Measurements from ENCODE around the gene BORCS6. TPM values are rescaled to one million over a fixed set of nuclear protein-coding genes. Genes with fewer than 3 reads are reported as not detected.
"Not testable (repeated sequence)": the region's sequence is repeated elsewhere in the genome, so short reads cannot be mapped to it uniquely, and the experiment has no call there.

The BORCS6 gene
- total RNA-seq: 7.7 TPM

DNA sequence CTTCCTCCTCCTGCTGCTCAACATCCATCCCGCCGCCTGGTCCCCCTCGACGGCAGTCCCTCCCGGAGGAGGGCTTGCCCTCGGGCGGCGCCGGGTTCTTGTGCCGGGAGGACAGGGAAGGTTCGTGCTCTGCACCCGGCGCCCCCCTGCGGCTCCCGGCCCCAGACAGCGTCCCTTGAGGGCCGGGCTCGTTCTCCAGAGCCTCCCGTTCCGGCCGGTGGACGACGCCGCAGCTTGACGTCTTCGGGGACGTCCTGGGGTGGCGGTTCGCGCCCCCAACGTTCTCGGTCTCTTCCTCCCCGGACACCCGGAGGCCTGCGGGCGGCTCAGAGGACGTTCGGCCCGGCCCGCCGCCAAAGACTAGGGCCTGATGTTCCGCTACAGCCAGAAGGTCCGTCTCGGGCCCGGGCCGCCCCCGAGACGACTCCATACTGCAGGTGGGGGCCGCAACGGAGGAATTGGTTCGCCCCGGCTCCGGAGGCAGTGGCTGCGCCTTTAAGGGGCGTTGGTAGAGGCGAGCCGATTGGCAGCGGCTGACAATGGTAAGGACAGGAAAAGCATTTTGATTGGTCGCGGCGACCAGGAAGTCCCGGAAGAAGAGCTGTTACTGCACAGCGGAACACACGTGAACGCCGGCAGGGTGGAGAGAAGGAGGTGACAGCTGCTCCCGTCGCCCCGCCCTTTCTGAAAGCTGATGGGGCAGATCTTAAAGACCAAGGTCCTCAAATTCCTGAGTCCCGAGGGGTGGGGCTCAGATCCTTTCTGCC is at the start of gene BORCS6:
TSS of gene BORCS6 (minus strand) at position 470 of the 767 bp plus-strand sequence. CDS start at position 430, 40 bp downstream.
- FAIRE-seq (no peak), DNase-seq (ENCODE audit: low spot score in 2 of 2) (peak; percentile 88 to 93)

DNA sequence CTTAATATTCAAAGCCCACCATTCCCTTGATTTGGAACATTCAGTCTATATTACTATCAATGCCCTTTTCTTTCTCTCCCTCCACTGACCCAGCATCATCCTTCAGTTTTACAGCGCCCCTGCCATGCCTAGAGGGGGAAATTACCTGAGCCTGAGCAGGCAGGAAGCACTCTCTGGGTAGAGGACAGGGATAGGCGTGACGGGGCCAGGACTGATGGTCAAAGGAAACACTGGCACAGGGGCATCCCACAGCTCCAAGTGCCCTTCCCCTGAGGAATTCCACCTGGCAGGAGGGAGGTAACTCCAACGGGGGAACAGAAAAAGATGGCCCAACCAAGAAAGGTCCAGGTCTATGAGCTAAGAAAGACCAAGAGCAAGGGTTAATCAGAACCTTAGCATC is 47.9 kb upstream of the BORCS6 start:
- FAIRE-seq: no peak

DNA sequence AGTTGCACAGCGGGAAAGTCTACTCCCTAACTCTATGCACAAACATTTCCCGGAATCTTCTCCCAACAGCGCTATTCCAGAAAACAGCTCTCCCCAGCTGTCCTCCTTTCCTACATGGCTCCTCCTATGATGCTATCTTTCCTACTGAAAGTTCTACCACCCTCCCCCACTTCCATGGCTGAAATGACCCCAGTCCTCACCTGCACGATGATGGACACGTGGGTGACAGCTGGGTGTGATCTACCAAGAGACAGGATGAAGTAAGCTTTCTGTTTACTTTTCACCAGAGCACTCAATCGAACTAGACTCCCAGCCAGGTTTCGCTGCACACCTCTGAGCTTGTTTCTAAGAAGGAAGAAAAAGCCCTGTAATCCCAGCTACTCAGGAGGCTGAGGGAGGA is 47.2 kb upstream of the BORCS6 start:
- FAIRE-seq (no peak), DNase-seq (ENCODE audit: low spot score in 2 of 2) (no peak)

More for the DNA sequence above, 47.9 kb upstream of the BORCS6 start:
- DNase-seq (ENCODE audit: low spot score in 2 of 2): no peak

DNA sequence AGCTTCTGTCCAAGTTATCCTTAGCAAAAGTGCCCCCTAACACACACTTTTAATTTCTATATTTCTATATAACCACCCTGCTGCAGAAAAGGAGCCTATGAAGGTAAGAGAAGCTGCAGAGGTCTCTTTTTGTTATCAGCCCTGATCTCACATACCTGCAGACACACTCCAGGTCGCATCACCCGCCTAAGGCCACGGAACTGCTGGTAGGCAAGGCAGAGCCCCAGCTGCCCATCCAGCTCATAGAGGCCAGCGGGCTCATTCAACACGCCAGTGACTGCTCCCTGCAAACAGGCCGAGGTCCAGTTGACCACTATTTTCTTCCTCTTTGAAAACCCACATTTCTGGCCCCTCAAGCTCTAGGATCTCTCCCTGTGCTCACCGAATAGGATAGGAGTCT is 45.7 kb upstream of the BORCS6 start:
- FAIRE-seq (no peak), DNase-seq (ENCODE audit: low spot score in 2 of 2) (no peak)

DNA sequence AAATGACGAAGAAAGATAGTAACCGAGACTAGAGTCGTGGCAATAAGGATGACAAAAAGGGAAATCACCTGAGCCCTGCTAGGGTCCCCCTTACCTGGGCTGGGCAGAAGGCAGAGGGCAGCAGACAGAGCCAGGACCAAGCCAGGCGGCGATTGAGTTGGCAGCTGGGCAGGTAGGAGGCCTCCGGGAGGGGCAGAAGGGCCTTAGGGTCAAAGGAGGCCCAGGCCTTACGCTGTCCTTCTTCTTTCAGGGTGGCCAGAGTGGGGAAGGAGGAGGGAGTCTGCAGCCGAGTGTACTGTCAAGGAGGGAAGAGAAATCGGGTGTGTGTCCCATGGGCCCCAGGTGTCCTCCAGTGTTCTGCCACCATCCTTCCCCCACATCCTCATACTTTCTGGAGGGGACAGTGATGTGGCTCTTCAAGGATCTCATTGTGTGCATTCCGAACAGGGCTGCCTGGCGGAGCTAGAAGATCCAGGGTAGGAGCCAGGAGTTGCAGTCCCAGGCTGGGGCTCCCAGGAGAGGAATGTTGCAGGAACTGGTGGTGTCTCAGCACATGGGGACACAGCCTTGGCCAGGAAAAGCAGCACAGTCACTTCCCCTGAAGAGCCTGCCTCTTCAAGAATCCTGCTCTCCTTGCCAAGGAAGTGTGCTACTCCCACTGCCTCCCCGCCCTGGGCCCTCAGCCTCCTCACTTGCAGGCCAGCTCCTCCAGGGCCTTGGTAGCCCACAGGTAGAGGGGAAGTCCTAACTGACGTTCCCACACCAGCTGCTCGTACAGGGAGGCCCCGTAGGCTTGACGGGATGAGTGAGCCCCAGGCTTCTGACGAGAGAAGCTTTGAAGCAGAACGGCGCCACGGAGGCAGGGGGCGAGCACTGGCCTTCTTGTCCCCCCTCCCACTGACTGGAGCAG is 44.6 kb upstream of the BORCS6 start:
- FAIRE-seq (no peak), DNase-seq (ENCODE audit: low spot score in 2 of 2) (no peak)

DNA sequence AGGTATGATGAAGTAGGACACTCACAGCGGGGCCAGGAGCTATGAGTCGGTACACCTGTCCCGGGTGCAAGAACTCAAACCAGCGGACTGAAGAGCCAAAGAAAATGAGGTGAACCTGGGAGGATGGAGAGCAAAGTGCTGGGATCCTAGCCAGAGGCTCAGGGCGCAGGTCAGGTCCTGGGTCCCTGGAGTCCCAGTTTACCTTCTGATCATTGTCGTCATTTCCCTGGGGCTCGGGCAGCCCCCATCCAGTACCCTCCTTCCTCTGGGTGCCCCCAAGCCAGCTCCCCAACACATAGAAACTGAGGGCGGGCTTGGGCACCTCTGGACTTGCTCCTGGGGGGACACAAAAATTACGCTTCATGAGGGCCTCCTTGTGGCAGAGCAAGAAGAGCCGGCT is 41.7 kb upstream of the BORCS6 start:
- FAIRE-seq (no peak), DNase-seq (ENCODE audit: low spot score in 2 of 2) (no peak)

DNA sequence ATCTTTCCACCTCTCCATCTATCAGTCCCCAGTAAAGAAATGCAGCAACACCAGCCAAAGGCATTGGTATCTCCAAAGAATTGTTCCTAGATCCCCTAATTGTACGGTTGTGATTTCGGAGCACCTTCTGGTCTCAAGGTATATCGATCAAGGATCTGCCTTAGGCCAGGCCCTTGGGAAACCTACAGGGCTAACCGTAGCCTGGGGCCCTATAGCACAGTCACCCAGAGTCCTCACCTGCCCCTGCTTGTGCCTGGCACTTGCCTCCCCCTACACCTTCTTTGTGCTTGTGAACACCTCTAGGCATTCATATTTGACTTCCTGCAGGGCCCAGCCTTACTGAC is 37.2 kb upstream of the BORCS6 start:
- no peak for DNase-seq (ENCODE audit: low spot score in 2 of 2)
- no peak for FAIRE-seq

DNA sequence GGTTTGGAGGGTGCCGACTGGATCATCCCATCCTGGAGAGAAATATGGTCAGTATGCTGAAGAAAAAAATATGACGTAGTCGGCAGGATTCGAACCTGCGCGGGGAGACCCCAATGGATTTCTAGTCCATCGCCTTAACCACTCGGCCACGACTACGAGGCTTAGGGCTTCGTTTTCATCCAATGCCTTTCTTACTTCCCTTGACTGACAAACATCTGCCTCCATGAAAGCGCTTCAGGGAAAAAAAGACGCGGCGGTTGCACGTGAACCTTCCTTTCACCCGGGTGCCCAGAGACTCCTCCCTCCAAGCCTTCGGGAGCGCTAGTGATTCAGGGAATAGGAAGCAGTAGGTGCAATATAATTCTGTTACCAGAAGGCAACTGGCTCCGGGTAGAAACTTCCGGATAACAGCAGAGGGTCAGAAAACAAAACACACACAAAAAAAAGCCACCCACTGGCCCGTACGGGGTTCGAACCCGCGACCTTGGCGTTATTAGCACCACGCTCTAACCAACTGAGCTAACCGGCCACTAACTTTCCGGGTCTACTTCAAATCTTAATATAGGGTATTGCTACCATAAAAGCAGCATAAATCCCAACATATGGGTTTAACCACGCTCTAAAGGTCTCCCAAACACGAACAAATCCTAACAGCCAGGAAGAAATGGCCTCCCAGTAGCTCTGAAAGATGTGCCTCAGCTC is 36.7 kb upstream of the BORCS6 start:
- FAIRE-seq (no peak), DNase-seq (ENCODE audit: low spot score in 2 of 2) (peak; percentile 50 to 68)

DNA sequence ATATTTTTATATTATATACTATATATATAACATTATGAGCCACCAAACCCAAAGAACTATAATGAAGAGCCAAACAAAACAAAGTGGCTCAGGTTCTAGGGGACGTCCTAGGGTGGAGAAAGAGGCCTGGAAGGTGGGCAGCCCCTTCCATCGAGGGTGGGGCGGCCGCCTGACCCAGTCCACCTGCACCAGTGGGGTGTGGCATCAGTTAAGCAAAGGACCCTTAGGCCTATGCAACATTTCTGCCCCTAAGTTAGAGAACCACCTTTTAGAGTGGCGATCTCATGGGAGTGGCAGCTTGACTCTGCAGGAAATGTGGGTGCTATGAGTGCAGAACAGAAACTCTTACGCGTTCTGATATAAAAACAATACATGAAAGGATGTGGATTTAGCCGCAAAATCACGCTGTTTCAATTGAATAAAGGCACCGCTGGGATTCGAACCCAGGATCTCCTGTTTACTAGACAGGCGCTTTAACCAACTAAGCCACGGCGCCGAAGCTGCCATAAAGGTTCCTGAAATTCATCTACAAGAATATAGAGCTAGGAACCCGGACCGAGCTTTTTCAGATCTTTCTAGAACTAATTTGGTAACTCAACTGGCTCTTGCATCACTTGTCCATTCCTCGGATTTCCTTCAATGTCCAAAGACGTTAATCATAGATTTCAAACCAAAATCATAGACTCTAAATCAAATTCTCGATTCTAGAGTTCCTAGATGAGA is 36.0 kb upstream of the BORCS6 start:
- DNase-seq (ENCODE audit: low spot score in 2 of 2): no peak
- no peak for FAIRE-seq

DNA sequence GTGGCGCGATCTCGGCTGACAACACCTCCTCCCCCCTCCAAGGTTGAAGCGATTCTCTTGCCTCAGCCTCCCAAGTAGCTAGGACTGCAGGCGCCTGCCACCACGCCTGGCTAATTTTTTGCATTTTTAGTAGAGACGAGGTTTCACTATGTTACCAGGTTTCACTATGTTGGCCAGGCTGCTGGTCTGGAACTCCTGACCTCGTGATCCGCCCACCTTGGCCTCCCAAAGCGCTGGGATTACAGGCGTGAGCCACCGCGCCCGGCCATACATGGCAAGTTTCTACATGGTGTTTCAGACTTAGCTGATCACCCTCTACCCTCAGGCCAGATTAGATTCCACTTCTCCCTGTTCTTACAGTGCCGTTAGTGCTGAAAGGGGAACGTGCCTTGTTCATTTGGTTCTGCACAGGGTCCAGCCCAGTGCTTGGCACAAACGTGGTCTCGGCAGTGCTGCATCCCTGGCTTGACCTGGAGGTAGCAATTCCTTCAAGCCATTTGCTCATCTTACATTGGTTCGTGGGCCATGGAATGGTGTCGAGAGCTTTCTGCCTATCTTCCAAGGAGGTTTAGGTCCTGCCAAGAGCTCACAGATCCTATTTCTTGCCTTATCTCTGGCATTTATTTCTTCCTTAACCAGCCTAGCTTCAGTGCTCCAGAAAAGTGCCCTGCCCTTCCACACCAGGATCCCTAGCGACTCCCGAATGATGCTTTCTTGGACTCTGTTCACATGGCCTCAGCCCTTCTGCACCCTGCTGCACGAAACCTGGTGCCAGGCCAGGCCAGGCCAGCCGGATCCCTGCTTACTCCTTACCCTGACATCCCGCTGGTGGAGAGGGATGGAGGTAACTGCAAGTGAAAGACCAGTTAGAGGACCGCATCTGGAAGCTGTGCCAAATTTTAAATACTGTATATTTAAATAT is 35.2 kb upstream of the BORCS6 start:
- FAIRE-seq (no peak), DNase-seq (ENCODE audit: low spot score in 2 of 2) (no peak)

DNA sequence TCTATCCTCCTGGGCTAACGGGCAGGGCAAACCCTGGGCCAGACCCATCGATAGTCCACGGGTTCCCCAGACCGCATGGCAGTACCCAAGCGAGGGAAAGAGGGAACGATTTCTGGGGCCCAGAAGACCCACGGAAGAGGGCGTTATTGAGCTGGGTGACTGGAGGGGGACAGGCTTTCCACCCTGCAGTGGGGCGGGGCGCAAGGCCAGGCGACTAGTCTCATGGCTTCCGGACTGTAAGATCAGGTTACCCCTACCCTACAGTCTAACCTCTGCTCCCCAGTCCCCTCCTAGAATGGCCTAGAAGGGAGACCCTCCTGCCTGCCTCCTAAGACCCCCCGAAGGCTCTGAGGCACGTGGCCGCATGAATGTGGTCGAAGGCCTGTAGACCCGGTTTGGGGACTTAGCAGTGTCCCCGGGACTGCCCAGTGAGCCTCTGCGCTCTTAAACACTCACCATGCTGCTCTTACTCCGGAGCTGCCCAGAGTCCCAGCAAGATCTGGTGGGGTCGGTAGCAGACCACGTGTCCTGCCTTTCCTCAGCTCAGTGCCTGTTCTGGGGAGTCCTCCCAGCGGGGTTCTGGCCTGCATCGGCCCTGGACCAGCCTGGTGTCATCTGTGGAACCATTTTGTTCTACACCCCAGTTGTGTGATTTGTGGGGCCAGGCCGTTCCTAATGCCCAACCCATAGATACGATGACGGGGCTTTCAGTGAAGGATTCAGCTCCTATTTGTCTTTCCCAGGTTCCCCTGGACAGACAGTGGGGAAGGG is 33.6 kb upstream of the BORCS6 start:
- FAIRE-seq (no peak), DNase-seq (ENCODE audit: low spot score in 2 of 2) (no peak)

DNA sequence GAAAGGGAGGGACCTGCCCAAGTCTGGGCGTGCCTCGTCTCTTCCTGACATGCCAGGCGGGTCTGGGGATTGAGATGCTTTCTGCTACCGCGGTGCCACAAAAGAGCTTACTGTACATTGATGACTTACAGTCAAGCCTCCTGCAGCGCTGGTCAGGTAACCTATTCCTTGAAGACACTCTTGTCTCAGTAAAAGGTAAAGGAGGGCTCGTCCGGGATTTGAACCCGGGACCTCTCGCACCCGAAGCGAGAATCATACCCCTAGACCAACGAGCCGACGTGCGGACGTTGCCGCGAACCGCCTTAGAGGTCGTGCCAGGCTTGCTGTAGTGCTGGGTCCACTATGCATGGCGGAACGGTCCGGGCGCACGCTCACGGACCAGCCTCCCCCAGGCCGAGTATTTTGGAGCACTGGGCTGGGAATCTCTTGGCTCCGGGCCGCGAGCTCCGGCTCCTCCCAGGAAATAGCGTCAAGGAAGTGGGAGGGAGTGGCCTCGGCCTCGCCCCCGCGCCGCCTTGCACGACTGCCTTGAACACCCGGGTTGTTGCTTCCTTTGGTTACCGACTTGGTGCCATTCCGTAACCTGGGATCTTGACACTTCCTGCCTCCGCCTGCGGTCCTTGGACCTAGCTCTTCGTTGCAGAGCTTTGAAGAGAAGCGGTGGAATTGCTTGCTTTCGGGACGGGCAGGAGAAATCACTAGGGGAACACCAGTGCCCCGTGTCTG is 32.8 kb upstream of the BORCS6 start:
- FAIRE-seq (no peak), DNase-seq (ENCODE audit: low spot score in 2 of 2) (peak; percentile 66 to 74)

DNA sequence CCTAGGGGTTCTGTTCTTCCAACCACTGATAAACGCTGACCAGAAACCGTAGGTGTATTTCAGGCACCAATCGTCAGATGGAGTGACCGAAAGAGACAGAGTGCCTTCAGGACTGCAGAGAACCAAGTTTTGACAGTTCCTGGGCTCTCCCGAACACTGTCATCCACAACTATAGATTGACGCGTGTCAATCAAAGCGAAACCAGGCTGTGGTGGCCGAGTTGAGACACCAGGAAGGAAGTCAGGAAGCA is 32.3 kb upstream of the BORCS6 start:
- FAIRE-seq (no peak), DNase-seq (ENCODE audit: low spot score in 2 of 2) (no peak)

DNA sequence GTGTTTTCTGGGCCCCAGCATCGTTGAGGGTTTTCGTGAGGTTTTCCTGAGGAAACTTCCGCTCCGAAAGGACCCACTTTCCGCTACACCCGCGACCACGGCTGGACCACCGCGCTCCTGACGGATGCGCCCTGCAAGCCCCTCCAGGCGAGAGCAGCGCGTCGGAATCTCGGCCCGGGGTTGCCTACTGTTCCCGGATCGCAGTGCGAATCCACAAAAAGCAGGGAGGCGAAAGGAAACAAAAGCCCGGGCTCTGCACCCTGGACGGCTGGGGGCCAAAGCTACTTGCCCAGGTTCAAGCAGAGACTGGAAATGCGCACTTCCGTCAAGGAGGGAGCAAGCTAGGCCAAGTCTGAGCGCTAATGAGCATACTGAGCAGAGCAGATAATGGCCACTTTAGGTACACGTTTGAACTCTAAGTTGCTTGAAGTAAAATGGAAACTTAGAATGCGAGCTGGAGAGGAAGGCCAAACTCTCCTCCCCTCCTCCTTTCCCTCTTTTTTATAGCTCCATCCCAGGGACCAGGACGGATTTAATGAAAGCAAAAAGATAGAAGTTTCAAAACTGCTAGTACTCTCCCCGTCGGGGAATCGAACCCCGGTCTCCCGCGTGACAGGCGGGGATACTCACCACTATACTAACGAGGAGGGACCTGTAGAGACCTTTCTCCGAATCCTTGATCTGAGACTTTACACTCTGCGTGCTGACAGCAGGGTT is 31.8 kb upstream of the BORCS6 start:
- peak; percentile 55 to 64 for DNase-seq (ENCODE audit: low spot score in 2 of 2)
- no peak for FAIRE-seq

DNA sequence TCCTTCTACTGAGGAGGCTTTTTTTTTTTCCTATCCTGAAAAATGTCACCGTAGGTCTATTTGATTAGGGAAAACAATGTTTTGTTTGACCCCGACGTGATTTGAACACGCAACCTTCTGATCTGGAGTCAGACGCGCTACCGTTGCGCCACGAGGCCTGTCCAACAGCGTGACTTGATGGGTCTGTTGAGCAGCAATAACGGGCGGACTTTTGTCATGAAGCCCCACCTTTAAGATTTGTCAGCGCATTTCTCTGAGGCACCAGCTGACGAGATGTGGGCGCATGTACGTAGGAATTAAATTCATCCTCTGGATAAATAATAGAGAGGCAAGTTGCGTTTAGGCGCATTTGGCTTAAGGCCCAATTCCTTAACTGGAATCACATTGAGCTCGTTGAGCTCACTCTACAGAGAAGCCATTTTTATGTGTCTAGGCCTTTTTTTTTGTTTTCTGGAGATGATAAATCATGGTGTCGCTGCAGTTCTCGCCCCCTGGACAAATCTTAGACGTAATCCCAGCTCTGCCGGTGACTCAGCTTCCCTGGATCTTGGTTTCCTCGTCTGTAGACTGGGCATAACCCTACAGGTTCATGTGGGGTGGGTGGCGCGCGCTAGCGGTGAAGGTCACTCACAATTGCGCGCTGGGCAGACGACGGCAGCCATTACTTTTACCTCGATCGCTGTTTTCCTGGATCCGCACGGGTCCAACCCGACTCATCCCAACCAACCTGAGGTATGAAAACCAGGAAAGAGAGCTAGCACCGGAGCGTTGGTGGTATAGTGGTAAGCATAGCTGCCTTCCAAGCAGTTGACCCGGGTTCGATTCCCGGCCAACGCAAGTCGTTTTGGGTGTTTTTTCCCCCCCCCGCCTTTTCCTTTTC is 31.0 kb upstream of the BORCS6 start:
- DNase-seq (ENCODE audit: low spot score in 2 of 2): peak; percentile 56 to 69
- FAIRE-seq: no peak

DNA sequence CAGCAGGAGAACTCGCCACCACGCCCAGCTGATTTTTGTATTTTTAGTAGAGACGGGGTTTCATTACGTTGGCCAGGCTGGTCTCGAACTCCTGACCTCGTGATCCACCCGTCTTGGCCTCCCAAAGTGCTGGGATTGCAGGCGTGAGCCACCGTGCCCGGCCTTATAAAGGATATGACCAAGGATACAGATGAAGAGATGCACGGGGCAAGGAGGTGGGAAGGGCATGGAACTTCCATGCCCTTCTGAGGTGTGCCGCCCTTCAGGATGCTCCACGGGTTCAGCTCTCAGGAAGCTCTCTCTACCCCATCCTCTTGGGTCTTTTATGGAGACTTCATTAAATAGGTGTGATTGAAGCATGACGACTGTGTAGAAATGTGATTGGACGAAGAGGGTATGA is 24.0 kb upstream of the BORCS6 start:
- not testable (repeated sequence) for FAIRE-seq; DNase-seq (ENCODE audit: low spot score in 2 of 2)

Data from frontal cortex (tissue), 4 donors.